H9 (cell line): ENCODE measurements around the gene GNAS. TPM values are rescaled to one million over a fixed set of nuclear protein-coding genes. Genes with fewer than 3 reads are reported as not detected.

Source experiments
- DNase-seq: peaks from one replicate; pipeline ENCODE4 v3.0.0-alpha.2; 2017
- H2AFZ ChIP-seq: one replicate; pipeline ENCODE4 v1.6.1; 2013; ENCODE audit warnings: mild to moderate bottlenecking, low read length, control low read depth, moderate library complexity
- H2AK5ac ChIP-seq: 2 replicates; pipeline ENCODE4 v1.6.1; 2013; ENCODE audit warnings: low read length, control low read depth, mixed read lengths; ENCODE audit not compliant: insufficient read length
- H2BK120ac ChIP-seq: one replicate; pipeline ENCODE4 v1.6.1; 2013; ENCODE audit warnings: low read depth, mild to moderate bottlenecking, low read length, control low read depth, inconsistent platforms; ENCODE audit not compliant: poor library complexity, severe bottlenecking
- H2BK12ac ChIP-seq: 2 replicates; pipeline ENCODE4 v1.6.1; 2013; ENCODE audit warnings: low read length, control low read depth, mixed read lengths, low read depth; ENCODE audit not compliant: insufficient read length
- H2BK15ac ChIP-seq: 2 replicates; pipeline ENCODE4 v1.6.1; 2013; ENCODE audit warnings: low read depth, low read length, control low read depth
- H2BK20ac ChIP-seq: one replicate; pipeline ENCODE4 v1.6.1; 2013; ENCODE audit warnings: low read depth, mild to moderate bottlenecking, low read length, control low read depth, inconsistent platforms; ENCODE audit not compliant: poor library complexity, severe bottlenecking
- H2BK5ac ChIP-seq: 2 replicates; pipeline ENCODE4 v1.6.1; 2013; ENCODE audit warnings: low read length, control low read depth, mixed read lengths; ENCODE audit not compliant: insufficient read length
- H3K14ac ChIP-seq: 2 replicates; pipeline ENCODE4 v1.6.1; 2013; ENCODE audit warnings: low read length, control low read depth; ENCODE audit not compliant: insufficient read depth
- H3K18ac ChIP-seq: 2 replicates; pipeline ENCODE4 v1.6.1; 2013; ENCODE audit warnings: low read depth, mild to moderate bottlenecking, mixed read lengths, low read length, control low read depth; ENCODE audit not compliant: insufficient read length
- H3K23ac ChIP-seq: 2 replicates; pipeline ENCODE4 v1.6.1; 2013; ENCODE audit warnings: low read length, control low read depth, mixed read lengths, low read depth; ENCODE audit not compliant: insufficient read length
- H3K23me2 ChIP-seq: 2 replicates; pipeline ENCODE4 v1.6.1; 2013; ENCODE audit warnings: low read depth, mild to moderate bottlenecking, mixed read lengths, low read length, control low read depth; ENCODE audit not compliant: insufficient read length, poor library complexity, severe bottlenecking
- H3K27ac ChIP-seq: 2 replicates; pipeline ENCODE4 v1.5.1; 2013; ENCODE audit warnings: low read length, control low read depth, mixed read lengths, low read depth; ENCODE audit not compliant: insufficient read length
- H3K27me3 ChIP-seq: 2 replicates; pipeline ENCODE4 v1.6.1; 2013; ENCODE audit warnings: low read length, control low read depth, inconsistent platforms; ENCODE audit not compliant: insufficient read depth
- H3K4ac ChIP-seq: 2 replicates; pipeline ENCODE4 v1.6.1; 2013; ENCODE audit warnings: low read depth, mild to moderate bottlenecking, control low read depth, inconsistent platforms, low read length, moderate library complexity
- H3K4me1 ChIP-seq: 2 replicates; pipeline ENCODE4 v1.6.1; 2013; ENCODE audit warnings: low read length, control low read depth, inconsistent platforms; ENCODE audit not compliant: insufficient read depth
- H3K4me2 ChIP-seq: 2 replicates; pipeline ENCODE4 v1.6.1; 2013; ENCODE audit warnings: low read length, control low read depth, mixed read lengths; ENCODE audit not compliant: insufficient read length, insufficient read depth
- H3K56ac ChIP-seq: 2 replicates; pipeline ENCODE4 v1.6.1; 2013; ENCODE audit warnings: low read depth, mild to moderate bottlenecking, mixed read lengths, low read length, control low read depth; ENCODE audit not compliant: insufficient read length
- H3K79me1 ChIP-seq: 2 replicates; pipeline ENCODE4 v1.6.1; 2013; ENCODE audit warnings: low read depth, mild to moderate bottlenecking, moderate library complexity, low read length, control low read depth, inconsistent platforms; ENCODE audit not compliant: insufficient read depth, poor library complexity, severe bottlenecking
- H3K79me2 ChIP-seq: 2 replicates; pipeline ENCODE4 v1.6.1; 2013; ENCODE audit warnings: low read length, control low read depth, inconsistent platforms; ENCODE audit not compliant: insufficient read depth
- H3K9ac ChIP-seq: 2 replicates; pipeline ENCODE4 v1.6.1; 2013; ENCODE audit warnings: low read length, control low read depth, mixed read lengths; ENCODE audit not compliant: insufficient read length; ENCODE audit errors: extremely low read depth
- H3K9me3 ChIP-seq: one replicate; pipeline ENCODE4 v1.6.1; 2013; ENCODE audit warnings: low read depth, low read length, inconsistent platforms; ENCODE audit not compliant: control insufficient read depth
- H3T11ph ChIP-seq: one replicate; pipeline ENCODE4 v1.6.1; 2013; ENCODE audit warnings: mild to moderate bottlenecking, low read length, control low read depth, inconsistent platforms
- H4K20me1 ChIP-seq: one replicate; pipeline ENCODE4 v1.6.1; 2013; ENCODE audit not compliant: control insufficient read depth, insufficient read length, insufficient read depth
- H4K5ac ChIP-seq: 2 replicates; pipeline ENCODE4 v1.6.1; 2013; ENCODE audit warnings: low read depth, mild to moderate bottlenecking, mixed read lengths, low read length, control low read depth; ENCODE audit not compliant: insufficient read length
- H4K8ac ChIP-seq: replicated peaks from 2 replicates; pipeline ENCODE4 v1.6.1; 2013; ENCODE audit warnings: low read length, control low read depth, mixed read lengths, low read depth; ENCODE audit not compliant: insufficient read length
- H4K91ac ChIP-seq: 2 replicates; pipeline ENCODE4 v1.6.1; 2013; ENCODE audit warnings: low read depth, mild to moderate bottlenecking, moderate library complexity, mixed read lengths, low read length, control low read depth; ENCODE audit not compliant: insufficient read length
- H3K27ac Mint-ChIP-seq, 3 experiments: 2 replicates in 2 of 3; 3 replicates in 1 of 3; pipeline ENCODE4 v1.8.0; 2020 to 2021; ENCODE audit warnings: mixed read lengths in 3 of 3, mild to moderate bottlenecking in 1 of 3, moderate library complexity in 1 of 3
- H3K27me3 Mint-ChIP-seq: 2 replicates; pipeline ENCODE4 v1.8.0; 2021; ENCODE audit warnings: low read depth, mild to moderate bottlenecking, moderate library complexity, mixed read lengths
- H3K36me3 Mint-ChIP-seq, 3 experiments: 2 replicates in 2 of 3; 3 replicates in 1 of 3; pipeline ENCODE4 v1.8.0; 2020 to 2021; ENCODE audit warnings: low read depth in 3 of 3, mixed read lengths in 3 of 3; ENCODE audit not compliant: insufficient read depth in 1 of 3
- H3K4me1 Mint-ChIP-seq, 2 experiments: 2 replicates each; pipeline ENCODE4 v1.8.0; 2020; ENCODE audit warnings: mixed read lengths in 2 of 2
- H3K4me3 Mint-ChIP-seq, 2 experiments: 2 replicates in 1 of 2; 3 replicates in 1 of 2; pipeline ENCODE4 v1.8.0; 2020 to 2021; ENCODE audit warnings: mild to moderate bottlenecking in 2 of 2, mixed read lengths in 2 of 2, moderate library complexity in 1 of 2
- H3K9me3 Mint-ChIP-seq, 2 experiments: 2 replicates in 1 of 2; 3 replicates in 1 of 2; pipeline ENCODE4 v1.8.0; 2020; ENCODE audit warnings: mild to moderate bottlenecking in 2 of 2, mixed read lengths in 2 of 2, moderate library complexity in 1 of 2
- CTCF ChIP-seq: fragments of 200-600 bp; sonication (generic); conservative IDR thresholded peaks from 3 replicates; pipeline ENCODE4 v1.8.0; 2021; ENCODE audit warnings: antibody characterized with exemption, mild to moderate bottlenecking
- WGBS: extraction: QIAGEN DNeasy Blood & Tissue Kit; methylation state at CpG from one replicate; pipeline ENCODE4 v1.1.7; 2013; ENCODE audit warnings: missing lambda C conversion rate, low lambda C conversion rate, mixed read lengths; ENCODE audit not compliant: insufficient read length; ENCODE audit errors: extremely low coverage; 5-methylcytosine and 5-hydroxymethylcytosine counted together
- total RNA-seq: library from RNA; stranded (reverse); gene quantifications from 2 replicates; pipeline ENCODE4 v1.2.1, GENCODE V29; 2021

GNAS gene
- total RNA-seq, 1 experiment from 2014 or later, result 920 TPM

GRCh38 chr20:58803533-58803932, 49.0 kb upstream of the GNAS start:
- Histone ChIP-seq H2BK120ac (no peak overlapping the region), H2BK12ac (no peak overlapping the region), H3K27me3 (no peaks in the 10 kb centered on the region), H3K79me1 (no peaks in the 10 kb centered on the region), H2BK5ac (no peak overlapping the region), H3K4me2 (no peak overlapping the region), H2BK15ac (no peak overlapping the region), H4K5ac (no peak overlapping the region), H3K9ac (no peak overlapping the region), H2BK20ac (no peak overlapping the region), H3K23me2 (no peaks in the 10 kb centered on the region), H3K4ac (no peak overlapping the region), H3K14ac (no peak overlapping the region), H3K9me3 (no peaks in the 10 kb centered on the region), H3K27ac (no peak overlapping the region), H3K18ac (no peak overlapping the region), H2AFZ (no peak overlapping the region), H4K8ac (no peak overlapping the region), H3K4me1 (peaks cover 6% of the 10 kb centered on the region; the same call in 1 of the 2 replicates), H2AK5ac (no peak overlapping the region), H3K79me2 (no peaks in the 10 kb centered on the region), H4K20me1 (no peaks in the 10 kb centered on the region), H3T11ph (no peak overlapping the region), H3K56ac (no peak overlapping the region), H4K91ac (no peak overlapping the region), H3K23ac (no peak overlapping the region)
- Mint-ChIP-seq H3K9me3 (no peaks in the 10 kb centered on the region), H3K27me3 (peaks cover 11% of the 10 kb centered on the region), H3K4me1 (peaks cover 52 to 72% of the 10 kb centered on the region in 2 experiments), H3K36me3 (no peaks in the 10 kb centered on the region), H3K27ac (no peak overlapping the region; a peak in 1 of 7 replicates), H3K4me3 (no peak overlapping the region)
- DNase-seq, result no peak
- TF ChIP-seq CTCF, result no peak
- no CpG with 5 or more reads among the region's 18 CpGs for WGBS
